Ovary (tissue), 9 donors: ENCODE data around the gene MTX2. TPM values are rescaled to one million over a fixed set of nuclear protein-coding genes. Genes with fewer than 3 reads are reported as not detected.

Experiments
- DNase-seq, 5 donors: peaks; one replicate each; pipeline ENCODE4 v3.0.0-alpha.2; 2019 to 2020
- H3K27ac ChIP-seq, 2 donors: fragments of 200-600 bp; one replicate each; pipeline versions ENCODE4 v1.5.1 to v1.8.0; 2019 to 2022
- H3K27me3 ChIP-seq: fragments of 200-600 bp; one replicate; pipeline ENCODE4 v1.8.0; 2022
- H3K36me3 ChIP-seq: fragments of 200-600 bp; sonication (generic); one replicate; pipeline ENCODE4 v1.5.1; 2019
- H3K4me1 ChIP-seq: one replicate; pipeline ENCODE4 v1.8.1; 2013; ENCODE audit warnings: mild to moderate bottlenecking, moderate library complexity; ENCODE audit not compliant: insufficient read depth
- H3K4me3 ChIP-seq: fragments of 200-600 bp; sonication (generic); one replicate; pipeline ENCODE4 v1.5.1; 2017
- H3K9me3 ChIP-seq, 2 donors: fragments of 200-600 bp in 1 of 2; sonication (generic) in 1 of 2; one replicate each; pipeline versions ENCODE4 v1.5.1 to v1.8.1; 2013 to 2019; ENCODE audit warnings: mild to moderate bottlenecking in 1 of 2, moderate library complexity in 1 of 2
- CTCF ChIP-seq, 3 donors: fragments of 450-650 bp in 2 of 3; fragments of 200-600 bp in 1 of 3; IDR thresholded peaks; one replicate each; pipeline versions ENCODE4 v1.5.1 to v1.8.0; 2016 to 2022; ENCODE audit warnings: antibody characterized with exemption in 3 of 3, mild to moderate bottlenecking in 1 of 3
- EP300 ChIP-seq: sonication (generic); formaldehyde crosslinking; IDR thresholded peaks from one replicate; pipeline ENCODE4 v1.6.1; 2017; ENCODE audit warnings: antibody characterized with exemption
- POLR2A ChIP-seq: fragments of 450-650 bp; IDR thresholded peaks from one replicate; pipeline ENCODE4 v1.6.1; 2017; ENCODE audit warnings: antibody characterized with exemption, mild to moderate bottlenecking, moderate library complexity
- WGBS, 3 donors: extraction: QIAGEN DNeasy Blood & Tissue Kit in 1 of 3; methylation state at CpG; one replicate each; pipeline versions ENCODE4 v1.1.5 to v1.1.7; 2013 to 2017; 5-methylcytosine and 5-hydroxymethylcytosine counted together
- intact Hi-C, 4 donors: fragments of 100-400 bp; cut with DNase I; formaldehyde crosslinking; loops; one replicate each; pipeline versions ENCODE4 v1.11.0 to v1.15.1; 2022 to 2023
- polyA plus RNA-seq, 2 donors: library from polyadenylated mRNA; stranded (reverse); fragments of 200-250 nt in 1 of 2; fragments of 350-450 nt in 1 of 2; fragmentation: Illumina TruSeq in 1 of 2; extraction: RNeasy Lipid Tissue Mini Kit (QIAGEN cat#74804) in 1 of 2; gene quantifications; one replicate each; pipeline ENCODE4 v1.2.3, GENCODE V29; 2013 to 2014
- total RNA-seq, 7 donors: library from RNA; depleted of rRNA in 2 of 7; stranded (reverse); fragments of >200 nt in 2 of 7; fragmentation: NEBNext Ultra II Directional in 3 of 7; extraction: Animal tissue kit (Norgen Biotek cat#: 25700) in 3 of 7; gene quantifications; one replicate each; pipeline versions ENCODE4 v1.1.0 to v1.2.4, GENCODE V29; 2016 to 2023
- donor health status: DM: no; HTN: no; CAD: no; lungs with moderate emphysema.
- donor health status: DM: no; HTN: no; CAD: no.
- donor health status: Bipolar disorder and iron deficiency.
- donor health status: DM: yes; HTN: yes; CAD: no.
- donor health status: DM: no; HTN: no; CAD: no.
- donor health status: DM: yes; HTN: yes; CAD: no.

MTX2 gene
- total and polyA plus RNA-seq, 9 donors: 15.2 to 36.8 (median 19.8) TPM

- TF ChIP-seq EP300 (no peak), POLR2A (no peak), CTCF (IDR thresholded peaks at IDR 0.05) (no peak)
- no peaks in the 10 kb centered on the region for H3K4me1 ChIP-seq
- no peaks in the 10 kb centered on the region for H3K9me3 ChIP-seq
- H3K27ac ChIP-seq: no peak overlapping the region
- H3K4me3 ChIP-seq: no peak overlapping the region
- H3K27me3 ChIP-seq: no peaks in the 10 kb centered on the region
- no peaks in the 10 kb centered on the region for H3K36me3 ChIP-seq
- WGBS, 3 donors: 46 to 77% (median 57%) methylated on average over 3 of the region's 3 CpGs
- intact Hi-C loops: no loop called here
- DNase-seq: no peak
Measured at GRCh38 chr2:176338395-176338794, 69.2 kb downstream of the MTX2 start.

GRCh38 chr2:176339208-176339607 lies 70.0 kb downstream of the MTX2 start:
- H3K27ac ChIP-seq: no peak overlapping the region
- no peak for TF ChIP-seq CTCF (IDR thresholded peaks at IDR 0.05)
- no peak for TF ChIP-seq EP300
- no peak for TF ChIP-seq POLR2A
- H3K4me1 ChIP-seq: no peaks in the 10 kb centered on the region
- WGBS, 3 donors: 86 to 100% (median 98%) methylated on average over 1 of the region's 1 CpG
- no peak overlapping the region for H3K4me3 ChIP-seq
- no peak for DNase-seq
- no peaks in the 10 kb centered on the region for H3K9me3 ChIP-seq
- intact Hi-C loops: no loop called here
- no peaks in the 10 kb centered on the region for H3K27me3 ChIP-seq
- no peaks in the 10 kb centered on the region for H3K36me3 ChIP-seq

GRCh38 chr2:176356251-176356650 lies 87.0 kb downstream of the MTX2 start:
- no peaks in the 10 kb centered on the region for H3K27me3 ChIP-seq
- no peak for DNase-seq
- no peaks in the 10 kb centered on the region for H3K4me1 ChIP-seq
- H3K9me3 ChIP-seq: no peaks in the 10 kb centered on the region
- WGBS, 3 donors: 38 to 60% (median 42%) methylated on average over 4 of the region's 4 CpGs
- no peak overlapping the region for H3K27ac ChIP-seq
- H3K36me3 ChIP-seq: no peaks in the 10 kb centered on the region
- H3K4me3 ChIP-seq: no peak overlapping the region
- intact Hi-C loops: no loop called here
- no peak for TF ChIP-seq EP300
- no peak for TF ChIP-seq CTCF (IDR thresholded peaks at IDR 0.05)
- no peak for TF ChIP-seq POLR2A

- no peak for DNase-seq
- H3K36me3 ChIP-seq: no peaks in the 10 kb centered on the region
- no peaks in the 10 kb centered on the region for H3K9me3 ChIP-seq
- TF ChIP-seq POLR2A: no peak
- no peak for TF ChIP-seq CTCF (IDR thresholded peaks at IDR 0.05)
- TF ChIP-seq EP300: no peak
- WGBS, 3 donors: 74 to 77% (median 75%) methylated on average over 3 of the region's 3 CpGs
- intact Hi-C loops: no loop called here
- H3K27me3 ChIP-seq: no peaks in the 10 kb centered on the region
- H3K4me1 ChIP-seq: no peaks in the 10 kb centered on the region
- no peak overlapping the region for H3K27ac ChIP-seq
- no peak overlapping the region for H3K4me3 ChIP-seq
Measured at GRCh38 chr2:176364273-176364977, 95.2 kb downstream of the MTX2 start.
